GM18526 (cell line): ENCODE data around the gene EIF4G2.

ENCODE experiments used
- POLR2A ChIP-seq: IDR thresholded peaks from 3 replicates; pipeline ENCODE4 v1.6.1; 2011; ENCODE audit not compliant: insufficient read length; ENCODE audit errors: extremely low read depth

EIF4G2 gene

GRCh38 chr11:10792385-10793068, 16.2 kb downstream of the EIF4G2 start:
- TF ChIP-seq POLR2A, result no peak

- TF ChIP-seq POLR2A, result no peak
Measured at GRCh38 chr11:10786451-10786850, 22.3 kb downstream of the EIF4G2 start.

- no peak for TF ChIP-seq POLR2A
Measured at GRCh38 chr11:10785146-10785474, 23.6 kb downstream of the EIF4G2 start.

- TF ChIP-seq POLR2A, result no peak
Measured at GRCh38 chr11:10784232-10785145, 24.2 kb downstream of the EIF4G2 start.

GRCh38 chr11:10780040-10780439, 28.7 kb downstream of the EIF4G2 start:
- TF ChIP-seq POLR2A, result no peak

GRCh38 chr11:10779086-10779485, 29.6 kb downstream of the EIF4G2 start:
- no peak for TF ChIP-seq POLR2A

- TF ChIP-seq POLR2A, result no peak
Measured at GRCh38 chr11:10778217-10778970, 30.3 kb downstream of the EIF4G2 start.

- TF ChIP-seq POLR2A, result no peak
Measured at GRCh38 chr11:10777806-10778205, 30.9 kb downstream of the EIF4G2 start.

GRCh38 chr11:10777393-10777793, 31.3 kb downstream of the EIF4G2 start:
- no peak for TF ChIP-seq POLR2A

GRCh38 chr11:10774811-10775210, 33.9 kb downstream of the EIF4G2 start:
- TF ChIP-seq POLR2A, result no peak

- TF ChIP-seq POLR2A, result no peak
Measured at GRCh38 chr11:10771457-10771856, 37.3 kb downstream of the EIF4G2 start.

GRCh38 chr11:10770626-10771254, 38.0 kb downstream of the EIF4G2 start:
- TF ChIP-seq POLR2A, result no peak

GRCh38 chr11:10764412-10764811, 44.3 kb downstream of the EIF4G2 start:
- TF ChIP-seq POLR2A, result no peak

GRCh38 chr11:10763766-10764165, 45.0 kb downstream of the EIF4G2 start:
- no peak for TF ChIP-seq POLR2A

- no peak for TF ChIP-seq POLR2A
Measured at GRCh38 chr11:10762913-10763421, 45.8 kb downstream of the EIF4G2 start.
